K562 (cell line): Measurements from ENCODE around the gene SND1. TPM values are rescaled to one million over a fixed set of nuclear protein-coding genes. Genes with fewer than 3 reads are reported as not detected.

Experiments used
- ATAC-seq: fragments of 200-7000 bp; cut with Tn5 transposase; 3 replicates; pipeline ENCODE4 v1.9.1; 2020; ENCODE audit warnings: moderate library complexity
- BruUV-seq: library from RNA; stranded (reverse); fragments of 400-500 nt; replicated peaks from 2 replicates; lab custom pipeline; 2021; lab: Mats Ljungman, UMichigan
- CTCF ChIA-PET: fragments of 300-600 bp; formaldehyde crosslinking; extraction: SDS; loops from one replicate; lab custom pipeline; 2021; ENCODE audit warnings: low intra/inter-chr PET ratio; lab: Yijun Ruan, JAX
- POLR2A ChIA-PET: fragments of 300-600, 350-650 bp; sonication (Branson Sonifier 250); formaldehyde crosslinking; extraction: SDS; loops from one replicate; lab custom pipeline; 2021; ENCODE audit warnings: antibody characterized with exemption, inconsistent platforms; lab: Yijun Ruan, JAX
- DNase-seq, 4 experiments: peaks; one replicate each; pipeline versions ENCODE4 v3.0.0 to v3.0.0-alpha.2; 2011 to 2018; ENCODE audit warnings: low spot score in 3 of 4, mixed read lengths in 3 of 4; ENCODE audit errors: extremely low read depth in 1 of 4
- FAIRE-seq: peaks from 2 replicates; lab custom pipeline; 2011; peaks lifted over from hg19 to GRCh38; lab: Jason Lieb, UNC
- H2AFZ ChIP-seq: 2 replicates; pipeline ENCODE4 v1.6.0; 2011; ENCODE audit warnings: low read depth, low read length, control low read depth, inconsistent platforms
- H3K27ac ChIP-seq: fragments of 200-600 bp; 3 replicates; pipeline ENCODE4 v1.8.0; 2011; ENCODE audit warnings: low read depth, mild to moderate bottlenecking, control low read depth, inconsistent platforms, low read length, moderate library complexity, mixed read lengths; ENCODE audit errors: extremely low read depth
- H3K27me3 ChIP-seq, 2 experiments: fragments of 300-600 bp in 1 of 2; 2 replicates in 1 of 2; 3 replicates in 1 of 2; pipeline versions ENCODE4 v1.6.0 to v1.8.0; 2011; ENCODE audit warnings: inconsistent platforms in 2 of 2, low read length in 2 of 2, mild to moderate bottlenecking in 1 of 2, mixed read lengths in 1 of 2, moderate library complexity in 1 of 2; ENCODE audit not compliant: control insufficient read depth in 2 of 2, insufficient read depth in 2 of 2
- H3K36me3 ChIP-seq: fragments of 300-600 bp; 3 replicates; pipeline ENCODE4 v1.8.0; 2011; ENCODE audit warnings: mild to moderate bottlenecking, low read length, inconsistent platforms; ENCODE audit not compliant: control insufficient read depth, insufficient read depth
- H3K4me1 ChIP-seq, 2 experiments: fragments of 200-600 bp in 1 of 2; replicated peaks in 1 of 2; 2 replicates in 1 of 2; 3 replicates in 1 of 2; pipeline versions ENCODE4 v1.5.1 to v1.8.0; 2011; ENCODE audit warnings: inconsistent platforms in 2 of 2, low read length in 2 of 2, mild to moderate bottlenecking in 1 of 2, mixed read lengths in 1 of 2, moderate library complexity in 1 of 2; ENCODE audit not compliant: control insufficient read depth in 2 of 2, insufficient read depth in 2 of 2
- H3K4me2 ChIP-seq: 2 replicates; pipeline ENCODE4 v1.6.1; 2011; ENCODE audit warnings: low read length, control low read depth, inconsistent platforms, mixed read lengths; ENCODE audit not compliant: insufficient read depth
- H3K4me3 ChIP-seq: fragments of 200-600 bp; sonication (generic), shearing (Covaris generic); 2 replicates; pipeline ENCODE4 v1.5.1; 2016; ENCODE audit warnings: control low read depth, inconsistent platforms
- H3K79me2 ChIP-seq: fragments of 200-600 bp; 3 replicates; pipeline ENCODE4 v1.8.0; 2011; ENCODE audit warnings: low read length, inconsistent platforms; ENCODE audit not compliant: control insufficient read depth, insufficient read depth
- H3K9ac ChIP-seq, 2 experiments: 2 replicates each; pipeline versions ENCODE4 v1.6.0 to v1.6.1; 2011; ENCODE audit warnings: low read depth in 2 of 2, low read length in 2 of 2, control low read depth in 1 of 2, inconsistent platforms in 1 of 2, mild to moderate bottlenecking in 1 of 2, mixed read lengths in 1 of 2; ENCODE audit not compliant: insufficient read depth in 1 of 2
- H3K9me1 ChIP-seq: one replicate; pipeline ENCODE4 v1.6.0; 2011; ENCODE audit warnings: inconsistent platforms, mild to moderate bottlenecking, low read length, moderate library complexity; ENCODE audit not compliant: control insufficient read depth, insufficient read depth
- H3K9me3 ChIP-seq: replicated peaks from 2 replicates; pipeline ENCODE4 v1.5.1; 2011; ENCODE audit warnings: low read depth, low read length, inconsistent platforms; ENCODE audit not compliant: control insufficient read depth, insufficient read depth
- H4K20me1 ChIP-seq: replicated peaks from 2 replicates; pipeline ENCODE4 v1.6.1; 2011; ENCODE audit warnings: low read length, inconsistent platforms, mixed read lengths; ENCODE audit not compliant: control insufficient read depth, insufficient read depth
- CEBPB ChIP-seq: fragments of 450-650 bp; IDR thresholded peaks from 2 replicates; pipeline ENCODE4 v1.6.1; 2016; ENCODE audit warnings: missing genetic modification characterization, missing compliant biosample characterization
- CEBPG ChIP-seq, 3 experiments: fragments of 200-800 bp in 1 of 3; sonication (Bioruptor generic) in 1 of 3; sonication (generic) in 1 of 3; formaldehyde crosslinking in 1 of 3; IDR thresholded peaks in 2 of 3; conservative IDR thresholded peaks in 1 of 3; 2 replicates each; pipeline versions ENCODE4 v1.6.1 to v1.8.0; 2016 to 2022; ENCODE audit warnings: missing compliant biosample characterization in 2 of 3, missing genetic modification characterization in 2 of 3, mild to moderate bottlenecking in 1 of 3, missing genetic modification reagents in 1 of 3
- XRCC5 ChIP-seq: fragments of 200-400 bp; formaldehyde crosslinking; IDR thresholded peaks from 2 replicates; pipeline ENCODE4 v1.6.1; 2017; ENCODE audit warnings: low read depth, mild to moderate bottlenecking, low read length
- WGBS: fragments of 100-300 bp; shearing (Covaris generic); methylation state at CpG from one replicate; pipeline ENCODE4 v1.1.6; 2016; ENCODE audit warnings: low coverage, mixed read lengths; ENCODE audit not compliant: insufficient coverage; ENCODE audit errors: missing lambda C conversion rate; 5-methylcytosine and 5-hydroxymethylcytosine counted together
- in situ Hi-C: fragments of 300-500 bp; cut with MboI; formaldehyde crosslinking; loops from 4 replicates; pipeline ENCODE4 v1.15.0; 2018; ENCODE audit warnings: inconsistent platforms, mixed read lengths
- intact Hi-C: fragments of 100-400 bp; cut with micrococcal nuclease; formaldehyde crosslinking; loops from 2 replicates; pipeline ENCODE4 v1.14.2; 2022
- polyA plus RNA-seq, 8 experiments: library from polyadenylated mRNA; depleted of rRNA in 4 of 8; stranded (reverse) in 5 of 8; unstranded in 3 of 8; fragments of >200 nt; fragmentation: Nextera tagmentation in 2 of 8; fragmentation: Illumina TruSeq in 1 of 8; extraction: Ambion mirVana in 2 of 8; extraction: Trizol in 1 of 8; gene quantifications; 2 replicates each; pipeline versions ENCODE4 v1.2.1 to v1.2.3, GENCODE V29; 2011 to 2014; ENCODE audit warnings: inconsistent platforms in 1 of 8, missing spikeins in 1 of 8
- total RNA-seq, 7 experiments: library from RNA; depleted of rRNA in 6 of 7; stranded (reverse); fragments of >200 nt in 6 of 7; fragmentation: Illumina TruSeq in 2 of 7; extraction: Trizol in 2 of 7; gene quantifications; 2 replicates each; pipeline versions ENCODE4 v1.2.1 to v1.2.3, GENCODE V29; 2011 to 2021; ENCODE audit warnings: low replicate concordance in 1 of 7
- TF ChIP-seq, protein P1 (sequence below): fragments of 450-650 bp; IDR thresholded peaks from 2 replicates; pipeline ENCODE4 v1.6.1; 2016

Gene SND1
- total and polyA plus RNA-seq, 9 of the 15 experiments (the other 6 are each of a cell fraction or from before 2014, with no cell fraction given), result 46.5 to 307 (median 191) TPM

DNA sequence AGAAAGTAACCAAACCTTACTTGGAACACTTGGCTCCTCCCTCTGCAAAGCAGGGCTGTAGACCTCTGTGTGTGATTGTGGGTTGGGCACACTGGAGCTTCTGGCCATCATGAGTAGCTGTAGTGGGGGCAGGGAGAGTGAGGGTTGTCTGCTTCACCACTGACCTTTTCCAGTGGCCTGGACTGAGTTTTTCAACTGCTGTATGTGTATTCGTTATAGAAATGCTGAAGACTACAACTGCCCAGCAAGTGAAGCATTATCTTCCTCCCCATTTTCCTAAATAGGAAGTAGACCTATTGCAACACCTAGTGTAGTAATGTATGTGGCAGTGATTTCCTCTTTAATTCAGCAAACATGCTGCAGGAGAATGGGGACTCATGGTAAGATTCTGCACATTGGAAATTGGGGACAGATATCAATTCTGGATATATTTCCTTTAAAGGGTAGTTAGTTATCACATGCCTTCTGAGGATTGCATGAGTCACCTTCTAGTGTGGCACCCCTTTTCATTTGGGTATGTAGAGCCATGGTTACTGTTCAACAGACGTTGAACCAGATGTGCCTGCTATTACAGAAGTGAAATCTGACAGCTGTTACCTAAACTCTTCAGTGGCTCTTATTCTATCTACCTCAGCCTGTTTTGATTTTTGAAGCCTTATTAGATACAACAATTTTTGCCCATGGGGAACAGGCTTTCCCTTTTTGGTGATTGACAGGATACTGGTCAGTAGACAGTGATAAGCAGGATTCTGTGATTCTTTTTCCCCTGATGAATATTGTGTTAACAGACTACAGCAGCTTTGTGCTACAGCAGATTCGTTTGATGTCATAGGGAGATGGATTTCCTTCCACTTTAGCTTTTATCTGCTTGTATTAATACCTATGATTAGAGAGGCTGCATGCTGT, 130.9 kb downstream of the SND1 start:
- intact Hi-C loops (no loop called here), in situ Hi-C loops (no loop called here)
- 58% methylated on average over 3 of the region's 3 CpGs for WGBS
- no peak for FAIRE-seq
- TF ChIP-seq XRCC5 (no peak), CEBPB (tag) (peak; percentile 86), CEBPG (CRISPR knock-in tag; IDR thresholded peaks at IDR 0.05) (no peak), CEBPG (tag; conservative IDR thresholded peaks at IDR 0.05 in 1 of 2, IDR thresholded peaks at IDR 0.05 in 1 of 2) (peak; percentile 52 to 67; a peak in 3 of 4 replicates)
- TF ChIP-seq, protein P1, sequence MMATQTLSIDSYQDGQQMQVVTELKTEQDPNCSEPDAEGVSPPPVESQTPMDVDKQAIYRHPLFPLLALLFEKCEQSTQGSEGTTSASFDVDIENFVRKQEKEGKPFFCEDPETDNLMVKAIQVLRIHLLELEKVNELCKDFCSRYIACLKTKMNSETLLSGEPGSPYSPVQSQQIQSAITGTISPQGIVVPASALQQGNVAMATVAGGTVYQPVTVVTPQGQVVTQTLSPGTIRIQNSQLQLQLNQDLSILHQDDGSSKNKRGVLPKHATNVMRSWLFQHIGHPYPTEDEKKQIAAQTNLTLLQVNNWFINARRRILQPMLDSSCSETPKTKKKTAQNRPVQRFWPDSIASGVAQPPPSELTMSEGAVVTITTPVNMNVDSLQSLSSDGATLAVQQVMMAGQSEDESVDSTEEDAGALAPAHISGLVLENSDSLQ, result peak; percentile 58
- Histone ChIP-seq H3K79me2 (peaks cover 79% of the 10 kb centered on the region), H3K36me3 (peaks cover 21% of the 10 kb centered on the region), H3K4me3 (no peak overlapping the region), H3K9ac (no peak overlapping the region), H3K4me2 (no peak overlapping the region), H3K27me3 (no peaks in the 10 kb centered on the region), H3K9me1 (no peaks in the 10 kb centered on the region), H3K9me3 (no peaks in the 10 kb centered on the region), H3K27ac (no peak overlapping the region), H3K4me1 (peaks cover 0 to 4% of the 10 kb centered on the region in 2 experiments; a peak in 1 of 5 replicates), H4K20me1 (peaks cover 19% of the 10 kb centered on the region), H2AFZ (no peak overlapping the region)
- ChIA-PET CTCF (no interaction called here), POLR2A (interaction anchor here (0.6 to 1.8 kb wide), 4 partner anchors 12 to 59 kb away, joined by 3 to 5 read pairs (median 3); no protein-coding TSS in a partner anchor)
- ATAC-seq, result peak; percentile 33; the same call in 2 of the 3 replicates
- no peak for DNase-seq
- BruUV-seq, result no TSS peak
